ENCODE results near the gene MC1R.
A peak's percentile ranks its signal among the peaks of the same experiment; 100 is the strongest.
"Not testable (repeated sequence)": the region's sequence is repeated elsewhere in the genome, so short reads cannot be mapped to it uniquely, and the experiment has no call there.

Gene MC1R

DNA sequence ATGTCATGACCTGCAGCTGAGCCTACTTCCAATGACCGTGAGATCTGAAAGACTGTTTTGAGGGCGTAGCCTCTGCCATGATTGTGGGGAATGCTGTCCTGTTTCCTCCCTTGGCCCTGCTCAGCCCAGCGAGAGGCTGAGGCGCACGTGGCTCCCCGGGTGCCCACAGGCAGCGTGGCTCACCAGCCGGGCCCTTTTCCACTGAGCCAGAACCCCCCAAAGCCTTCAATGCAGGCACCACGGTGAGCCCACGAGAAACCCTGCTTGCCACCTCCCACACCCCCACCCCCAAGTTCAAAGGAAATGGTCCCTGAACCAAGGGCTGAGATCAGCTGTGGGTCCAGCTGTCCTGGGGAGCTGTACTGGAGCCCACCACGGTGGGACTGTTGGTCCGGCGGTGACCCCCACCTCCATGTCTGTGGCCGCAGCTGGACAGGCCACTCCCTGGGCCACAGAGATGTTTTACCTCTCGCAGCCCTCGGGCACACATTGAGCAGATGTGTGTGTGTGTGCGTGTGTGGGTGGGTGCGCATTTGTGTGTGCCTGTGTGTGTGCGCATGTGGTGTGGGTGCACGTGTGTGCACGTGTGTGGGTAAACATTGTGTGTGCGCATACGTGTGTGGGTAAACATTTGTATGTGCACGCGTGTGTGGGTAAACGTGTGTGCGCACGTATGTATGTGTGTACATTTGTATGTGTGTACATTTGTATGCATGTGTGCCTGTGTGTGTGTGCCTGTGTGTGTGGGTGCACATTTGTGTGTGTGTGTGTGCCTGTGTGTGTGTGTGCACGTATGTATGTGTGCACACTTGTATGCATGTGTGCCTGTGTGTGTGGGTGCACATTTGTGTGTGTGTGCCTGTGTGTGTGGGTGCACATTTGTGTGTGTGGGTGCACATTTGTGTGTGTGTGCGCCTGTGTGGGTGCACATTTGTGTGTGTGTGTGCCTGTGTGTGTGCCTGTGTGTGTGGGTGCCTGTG, 5.0 kb upstream of the MC1R start:
- peaks cover 73% of the 10 kb centered on the region for H4K20me1 ChIP-seq (ENCODE audit: insufficient read depth, low read length)
- no peak overlapping the region for H3K27ac ChIP-seq (ENCODE audit: low read length)

DNA sequence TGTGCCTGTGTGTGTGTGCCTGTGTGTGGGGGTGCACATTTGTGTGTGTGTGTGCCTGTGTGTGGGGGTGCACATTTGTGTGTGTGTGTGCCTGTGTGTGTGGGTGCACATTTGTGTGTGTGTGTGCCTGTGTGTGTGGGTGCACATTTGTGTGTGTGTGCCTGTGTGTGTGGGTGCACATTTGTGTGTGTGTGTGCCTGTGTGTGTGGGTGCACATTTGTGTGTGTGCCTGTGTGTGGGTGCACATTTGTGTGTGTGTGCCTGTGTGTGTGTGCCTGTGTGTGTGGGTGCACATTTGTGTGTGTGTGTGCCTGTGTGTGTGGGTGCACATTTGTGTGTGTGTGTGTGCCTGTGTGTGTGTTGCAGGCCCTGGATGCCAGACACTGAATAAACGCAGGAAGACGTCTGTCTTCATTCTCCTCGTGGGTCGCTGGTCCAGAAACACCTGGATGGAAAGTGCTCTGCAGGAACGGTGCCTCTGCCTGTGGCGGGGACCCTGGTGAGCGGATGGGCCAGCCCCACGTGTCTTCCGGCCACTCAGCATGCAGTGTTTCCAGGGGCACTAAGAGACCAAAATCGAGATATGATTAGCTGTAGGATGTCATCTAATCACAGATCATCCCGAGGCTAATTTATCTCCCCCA, 3.9 kb upstream of the MC1R start:
- not testable (repeated sequence) for H3K27me3 ChIP-seq (ENCODE audit: insufficient read depth, low read length, poor library complexity); H3K4me2 ChIP-seq (ENCODE audit: insufficient read depth, low read length); H2AFZ ChIP-seq (ENCODE audit: low read depth, low read length); H3K79me2 ChIP-seq (ENCODE audit: insufficient read depth, low read length); H3K27ac ChIP-seq (ENCODE audit: low read length); H3K9me3 ChIP-seq (ENCODE audit: insufficient read depth, low read length, severe bottlenecking); DNase-seq; H3K9ac ChIP-seq (ENCODE audit: low read depth, low read length); ATAC-seq (ENCODE audit: insufficient read depth, low read depth); H3K4me3 ChIP-seq (ENCODE audit: low read depth in 1 of 2, low read length in 2 of 2)
- H3K36me3 ChIP-seq (ENCODE audit: insufficient read depth, low read length) = peaks cover 27% of the 10 kb centered on the region
- peaks cover 34% of the 10 kb centered on the region for H3K4me1 ChIP-seq (ENCODE audit: insufficient read depth, low read length)
- H4K20me1 ChIP-seq (ENCODE audit: insufficient read depth, low read length) = peaks cover 81% of the 10 kb centered on the region

More for the DNA sequence above, 5.0 kb upstream of the MC1R start:
- Histone ChIP-seq H2AFZ (ENCODE audit: low read depth, low read length) (no peak overlapping the region), H3K4me1 (ENCODE audit: insufficient read depth, low read length) (peaks cover 30% of the 10 kb centered on the region), H3K4me3 (ENCODE audit: low read depth in 1 of 2, low read length in 2 of 2) (no peak overlapping the region), H3K36me3 (ENCODE audit: insufficient read depth, low read length) (peaks cover 35% of the 10 kb centered on the region), H3K4me2 (ENCODE audit: insufficient read depth, low read length) (no peak overlapping the region), H3K79me2 (ENCODE audit: insufficient read depth, low read length) (no peaks in the 10 kb centered on the region), H3K27me3 (ENCODE audit: insufficient read depth, low read length, poor library complexity) (no peaks in the 10 kb centered on the region), H3K9ac (ENCODE audit: low read depth, low read length) (no peak overlapping the region), H3K9me3 (ENCODE audit: insufficient read depth, low read length, severe bottlenecking) (no peaks in the 10 kb centered on the region)
- TF ChIP-seq EZH2 (IDR thresholded peaks at IDR 0.05; ENCODE audit: borderline replicate concordance, low read depth, low read length, severe bottlenecking) = no peak
- TF ChIP-seq, protein P1, sequence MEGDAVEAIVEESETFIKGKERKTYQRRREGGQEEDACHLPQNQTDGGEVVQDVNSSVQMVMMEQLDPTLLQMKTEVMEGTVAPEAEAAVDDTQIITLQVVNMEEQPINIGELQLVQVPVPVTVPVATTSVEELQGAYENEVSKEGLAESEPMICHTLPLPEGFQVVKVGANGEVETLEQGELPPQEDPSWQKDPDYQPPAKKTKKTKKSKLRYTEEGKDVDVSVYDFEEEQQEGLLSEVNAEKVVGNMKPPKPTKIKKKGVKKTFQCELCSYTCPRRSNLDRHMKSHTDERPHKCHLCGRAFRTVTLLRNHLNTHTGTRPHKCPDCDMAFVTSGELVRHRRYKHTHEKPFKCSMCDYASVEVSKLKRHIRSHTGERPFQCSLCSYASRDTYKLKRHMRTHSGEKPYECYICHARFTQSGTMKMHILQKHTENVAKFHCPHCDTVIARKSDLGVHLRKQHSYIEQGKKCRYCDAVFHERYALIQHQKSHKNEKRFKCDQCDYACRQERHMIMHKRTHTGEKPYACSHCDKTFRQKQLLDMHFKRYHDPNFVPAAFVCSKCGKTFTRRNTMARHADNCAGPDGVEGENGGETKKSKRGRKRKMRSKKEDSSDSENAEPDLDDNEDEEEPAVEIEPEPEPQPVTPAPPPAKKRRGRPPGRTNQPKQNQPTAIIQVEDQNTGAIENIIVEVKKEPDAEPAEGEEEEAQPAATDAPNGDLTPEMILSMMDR (IDR thresholded peaks at IDR 0.05; ENCODE audit: borderline replicate concordance, extremely low read depth, low read length, poor library complexity, severe bottlenecking) = no peak
- DNase-seq = no peak
- ATAC-seq (ENCODE audit: insufficient read depth, low read depth) = no peak

DNA sequence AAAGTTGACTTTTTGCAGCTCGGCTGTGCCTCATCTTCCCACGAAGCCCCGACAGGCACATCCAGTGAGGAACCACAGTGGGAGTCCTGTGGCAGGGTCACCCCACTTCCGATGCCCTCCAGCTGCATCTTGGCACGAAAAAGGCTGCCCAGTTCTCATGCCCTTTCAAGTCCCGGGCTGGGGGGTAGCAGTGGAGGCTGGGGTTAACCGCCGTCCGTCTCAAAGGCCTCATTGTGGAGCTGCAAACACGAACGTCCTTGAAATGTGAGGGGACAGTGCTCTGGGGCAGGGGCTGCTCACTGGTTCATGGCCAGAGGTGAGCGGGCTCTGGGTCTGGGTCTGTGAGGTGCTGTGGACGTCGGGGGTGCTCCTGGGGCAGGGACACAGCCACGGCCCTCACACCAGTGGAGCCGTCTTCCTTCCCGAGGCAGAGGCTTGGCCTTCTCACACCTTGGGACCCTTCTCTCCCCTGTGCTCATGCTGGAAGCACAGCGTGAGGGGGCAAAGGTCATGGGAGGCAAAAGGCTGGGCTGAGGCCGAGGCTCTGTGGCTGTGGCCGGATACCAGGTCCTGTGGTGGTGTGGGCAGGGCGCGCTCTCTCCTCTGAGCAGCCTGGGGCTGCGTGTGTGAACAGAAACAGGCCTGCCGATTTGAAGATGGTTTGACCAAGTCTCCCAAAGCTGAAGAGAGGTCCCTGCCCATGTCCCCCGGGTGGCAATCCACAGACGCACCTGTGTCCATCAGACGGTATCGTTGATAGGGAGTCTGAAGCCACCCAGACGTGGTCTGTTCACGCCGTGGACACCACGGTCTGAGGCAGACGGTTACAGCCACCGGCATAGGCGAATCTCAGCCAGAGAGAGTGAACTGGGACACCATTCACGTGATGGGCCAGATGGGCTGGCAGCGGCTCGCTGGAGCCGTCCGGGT, 3.1 kb upstream of the MC1R start:
- H3K9ac ChIP-seq (ENCODE audit: low read depth, low read length) = no peak overlapping the region
- H3K4me2 ChIP-seq (ENCODE audit: insufficient read depth, low read length) = no peak overlapping the region; the same call in 1 of the 2 replicates
- H3K4me3 ChIP-seq (ENCODE audit: low read depth in 1 of 2, low read length in 2 of 2) = no peak overlapping the region
- peaks cover 10% of the 10 kb centered on the region for H3K27me3 ChIP-seq (ENCODE audit: insufficient read depth, low read length, poor library complexity)
- no peak overlapping the region for H2AFZ ChIP-seq (ENCODE audit: low read depth, low read length)
- H3K9me3 ChIP-seq (ENCODE audit: insufficient read depth, low read length, severe bottlenecking) = no peaks in the 10 kb centered on the region
- peaks cover 80% of the 10 kb centered on the region for H4K20me1 ChIP-seq (ENCODE audit: insufficient read depth, low read length)
- H3K4me1 ChIP-seq (ENCODE audit: insufficient read depth, low read length) = peaks cover 34% of the 10 kb centered on the region
- peaks cover 19% of the 10 kb centered on the region for H3K36me3 ChIP-seq (ENCODE audit: insufficient read depth, low read length)
- H3K27ac ChIP-seq (ENCODE audit: low read length) = no peak overlapping the region
- no peak for ATAC-seq (ENCODE audit: insufficient read depth, low read depth)
- no peak for TF ChIP-seq EZH2 (IDR thresholded peaks at IDR 0.05; ENCODE audit: borderline replicate concordance, low read depth, low read length, severe bottlenecking)
- DNase-seq = no peak
- H3K79me2 ChIP-seq (ENCODE audit: insufficient read depth, low read length) = no peaks in the 10 kb centered on the region

DNA sequence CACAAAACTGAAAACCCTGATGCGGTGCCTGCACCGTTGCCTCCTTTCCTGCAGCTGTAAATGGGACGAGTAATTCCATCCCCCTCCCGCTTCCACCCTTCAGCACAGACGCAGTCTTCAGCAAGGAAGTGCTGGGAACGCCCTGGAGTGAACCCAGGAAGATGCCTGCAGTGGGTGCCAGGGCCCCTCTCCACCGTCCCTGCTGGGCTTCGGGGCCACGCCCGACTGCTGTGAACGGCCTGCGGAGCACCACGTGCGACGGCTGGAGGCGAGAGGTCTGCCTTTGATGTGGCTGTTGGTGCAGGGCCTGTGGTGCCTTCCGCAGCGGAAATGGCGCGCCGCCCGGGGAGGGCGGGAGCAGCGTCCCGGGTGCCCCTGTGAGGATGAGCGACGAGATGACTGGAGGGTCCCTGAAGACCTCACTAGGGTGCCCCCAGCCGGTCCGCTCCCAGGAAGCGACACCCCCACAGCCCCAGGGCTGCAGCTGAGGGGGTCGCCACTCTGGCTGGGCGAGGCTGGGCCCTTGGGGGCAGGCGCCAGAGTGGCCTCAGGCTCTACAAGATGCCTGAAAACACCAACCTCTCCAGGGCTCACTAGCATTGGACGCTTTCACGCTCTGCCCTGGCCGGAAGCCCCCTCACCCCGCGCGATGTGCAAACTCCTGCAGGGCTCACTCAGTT, 749 bp upstream of the MC1R start:
- no peak for TF ChIP-seq EZH2 (IDR thresholded peaks at IDR 0.05; ENCODE audit: borderline replicate concordance, low read depth, low read length, severe bottlenecking)
- TF ChIP-seq, protein P1 (IDR thresholded peaks at IDR 0.05; ENCODE audit: borderline replicate concordance, extremely low read depth, low read length, poor library complexity, severe bottlenecking) = no peak
- H3K9me3 ChIP-seq (ENCODE audit: insufficient read depth, low read length, severe bottlenecking) = no peaks in the 10 kb centered on the region
- ATAC-seq (ENCODE audit: insufficient read depth, low read depth) (peak; percentile 91), DNase-seq (peak; percentile 95)
- H3K27ac ChIP-seq (ENCODE audit: low read length) = peak overlapping the region; percentile 42; the same call in 1 of the 2 replicates
- peak overlapping the region; percentile 57 for H3K4me2 ChIP-seq (ENCODE audit: insufficient read depth, low read length)
- no peaks in the 10 kb centered on the region for H3K36me3 ChIP-seq (ENCODE audit: insufficient read depth, low read length)
- peaks cover 34% of the 10 kb centered on the region for H3K4me1 ChIP-seq (ENCODE audit: insufficient read depth, low read length)
- H3K27me3 ChIP-seq (ENCODE audit: insufficient read depth, low read length, poor library complexity) = peaks cover 32% of the 10 kb centered on the region
- H3K4me3 ChIP-seq (ENCODE audit: low read depth in 1 of 2, low read length in 2 of 2) = peak overlapping the region in 1 of 2 experiments; percentile 41; a peak in 2 of 4 replicates
- H3K79me2 ChIP-seq (ENCODE audit: insufficient read depth, low read length) = no peaks in the 10 kb centered on the region
- no peak overlapping the region for H3K9ac ChIP-seq (ENCODE audit: low read depth, low read length)
- no peak overlapping the region for H2AFZ ChIP-seq (ENCODE audit: low read depth, low read length)
- H4K20me1 ChIP-seq (ENCODE audit: insufficient read depth, low read length) = peaks cover 79% of the 10 kb centered on the region

All from DND-41 (cell line).